GM18519 (cell line): ENCODE results near the gene DPH1.

Experiments
- ATAC-seq: cut with Tn5 transposase; IDR thresholded peaks from one replicate; pipeline ENCODE4 v1.9.1; 2021; ENCODE audit warnings: mild to moderate bottlenecking, moderate library complexity; ENCODE audit not compliant: unreplicated experiment, low FRiP score

The DPH1 gene

DNA sequence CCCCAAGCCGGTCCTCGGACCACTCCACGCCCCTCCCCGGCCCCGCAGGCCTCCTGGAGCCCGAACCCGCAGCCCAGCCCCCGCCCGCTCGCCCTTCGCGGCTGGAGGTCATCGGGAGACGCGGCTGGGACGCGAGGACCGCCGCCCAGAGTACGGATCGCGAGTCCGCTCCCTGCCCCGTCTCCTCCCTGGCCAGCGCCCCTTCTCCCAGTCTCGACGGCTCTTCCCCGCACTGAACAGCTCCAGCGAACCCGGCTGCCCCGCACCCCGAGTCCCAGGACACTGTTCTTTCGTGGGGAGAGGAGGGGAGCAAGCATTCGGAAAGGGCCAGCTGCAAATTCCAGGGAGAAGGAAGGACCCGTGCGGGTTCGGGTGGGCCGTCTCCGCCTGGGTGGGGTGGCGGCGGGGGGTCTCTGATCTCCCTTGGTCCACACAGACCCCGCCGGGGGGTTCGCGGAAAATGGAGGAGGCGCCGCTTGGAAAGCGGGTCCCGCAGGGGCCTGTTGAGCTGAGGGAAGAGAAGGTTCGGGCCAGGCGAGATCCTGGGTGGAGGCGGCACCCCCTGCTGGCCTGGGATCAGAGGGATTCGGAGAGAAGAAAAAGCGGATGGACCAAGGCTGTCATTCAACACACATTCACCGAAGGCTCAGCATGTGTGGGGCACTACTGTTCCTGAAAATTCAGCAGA lies 4.2 kb upstream of the DPH1 start:
- no peak for ATAC-seq

DNA sequence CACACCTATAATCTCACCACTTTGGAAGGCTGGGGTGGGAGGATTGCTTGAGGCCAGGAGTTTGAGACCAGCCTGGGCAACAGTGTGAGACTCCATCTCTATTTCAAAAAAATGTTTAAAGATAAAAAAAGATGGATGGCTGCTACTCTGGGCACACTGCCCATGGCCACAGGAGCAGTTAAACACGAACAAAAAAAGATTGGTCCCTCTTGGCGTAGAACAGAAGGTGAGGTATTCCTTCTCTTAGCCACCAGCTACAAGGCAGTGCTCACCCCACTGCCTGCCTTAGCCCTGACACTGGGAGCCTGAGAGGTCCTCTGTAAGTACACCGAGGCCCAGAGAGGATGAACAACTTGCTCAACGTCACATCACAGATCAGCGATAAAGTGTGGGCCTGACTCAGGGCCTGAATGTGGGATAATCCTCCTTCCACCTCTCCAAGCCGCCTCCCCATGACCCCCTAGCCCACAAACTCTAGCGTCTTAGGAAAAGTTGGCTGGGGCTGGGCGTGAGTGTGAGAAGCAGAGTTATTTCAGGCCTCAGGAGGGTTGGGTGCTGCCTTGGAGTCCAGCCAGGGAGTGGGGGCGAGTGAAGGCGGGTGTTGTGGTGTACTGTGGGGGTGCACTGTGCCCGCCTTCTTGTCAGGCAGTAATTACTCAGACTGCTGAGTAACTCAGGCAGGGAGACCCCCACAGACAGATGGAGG lies 2.3 kb upstream of the DPH1 start:
- no peak for ATAC-seq

DNA sequence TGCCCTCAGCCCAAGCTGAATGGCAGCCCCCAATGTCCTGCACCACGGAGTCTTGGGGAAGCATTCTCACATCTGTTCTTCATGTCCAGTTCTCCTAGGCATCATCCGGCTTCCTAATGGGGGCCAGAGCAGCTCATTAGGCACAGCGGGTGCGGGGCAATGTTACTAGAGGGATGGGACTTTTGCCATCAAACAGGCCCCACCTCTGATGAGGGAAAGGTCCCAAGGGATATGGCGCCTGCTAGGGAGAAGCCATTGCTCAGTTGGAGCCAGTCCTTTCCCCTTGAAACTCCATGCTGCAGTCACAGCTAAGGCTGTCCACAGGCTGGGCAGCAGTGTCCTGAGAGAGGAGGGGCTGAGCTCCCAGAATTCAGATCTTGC lies 1.7 kb upstream of the DPH1 start:
- ATAC-seq = no peak

DNA sequence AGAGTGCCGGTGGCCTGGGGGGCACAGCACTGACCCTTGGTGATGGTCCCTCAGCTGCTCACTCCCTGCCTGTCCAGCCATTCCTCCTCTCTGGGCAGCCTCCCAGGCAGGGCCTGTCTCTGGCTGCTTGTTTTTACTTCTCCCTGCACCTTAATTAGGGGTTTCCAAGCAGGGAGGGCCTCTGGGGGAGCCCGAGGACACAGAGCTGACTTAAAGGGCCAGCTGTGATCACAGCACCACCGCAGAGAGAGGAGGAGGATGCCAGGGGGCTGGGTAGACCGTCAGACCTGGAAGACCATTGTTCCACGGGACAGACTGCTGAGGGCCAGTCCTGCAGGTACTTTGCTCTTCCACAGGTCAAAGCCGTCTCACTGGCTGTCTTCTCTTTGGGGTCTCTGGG lies 1.2 kb upstream of the DPH1 start:
- no peak for ATAC-seq

GRCh38 chr17:2030779-2031163 lies 818 bp downstream of the DPH1 start:
- no peak for ATAC-seq

DNA sequence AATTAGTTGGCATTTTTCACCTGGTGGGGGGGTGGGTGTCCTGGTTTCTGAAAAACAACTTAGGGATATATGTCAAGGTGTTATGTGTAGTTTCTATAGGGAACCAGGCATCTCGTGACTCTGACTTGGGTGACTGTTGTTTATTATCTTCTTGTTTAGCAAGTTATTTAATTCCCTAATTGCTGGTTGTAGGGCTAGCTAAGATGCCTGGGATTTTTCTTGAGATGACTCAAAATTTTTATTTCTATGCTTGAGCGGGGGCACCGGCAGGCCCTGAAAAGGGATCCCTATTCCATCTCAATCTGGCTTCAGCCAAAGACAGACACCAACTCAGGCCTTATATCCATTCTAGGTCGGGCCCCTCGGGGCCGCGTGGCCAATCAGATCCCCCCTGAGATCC lies 3.2 kb downstream of the DPH1 start:
- no peak for ATAC-seq

DNA sequence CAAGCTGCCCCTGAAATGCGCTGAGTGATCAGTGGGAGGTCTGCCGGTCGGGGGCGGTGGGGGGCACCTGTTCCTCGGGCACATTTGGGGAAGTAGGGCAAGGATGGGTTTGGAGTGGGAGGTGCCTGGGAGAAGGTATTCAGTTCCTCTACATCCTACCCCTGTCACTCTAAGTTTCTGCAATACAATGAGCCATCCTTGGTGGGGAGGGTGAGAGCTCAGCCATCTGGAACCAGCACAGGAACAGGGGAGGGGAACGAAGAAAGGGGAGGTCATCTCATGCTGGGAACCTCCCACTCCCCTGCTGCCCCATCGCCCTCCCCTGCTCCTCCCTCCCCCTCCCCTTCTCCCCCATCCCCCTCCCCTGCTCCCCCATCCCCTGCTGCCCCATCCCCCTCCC lies 4.2 kb downstream of the DPH1 start:
- ATAC-seq = no peak

DNA sequence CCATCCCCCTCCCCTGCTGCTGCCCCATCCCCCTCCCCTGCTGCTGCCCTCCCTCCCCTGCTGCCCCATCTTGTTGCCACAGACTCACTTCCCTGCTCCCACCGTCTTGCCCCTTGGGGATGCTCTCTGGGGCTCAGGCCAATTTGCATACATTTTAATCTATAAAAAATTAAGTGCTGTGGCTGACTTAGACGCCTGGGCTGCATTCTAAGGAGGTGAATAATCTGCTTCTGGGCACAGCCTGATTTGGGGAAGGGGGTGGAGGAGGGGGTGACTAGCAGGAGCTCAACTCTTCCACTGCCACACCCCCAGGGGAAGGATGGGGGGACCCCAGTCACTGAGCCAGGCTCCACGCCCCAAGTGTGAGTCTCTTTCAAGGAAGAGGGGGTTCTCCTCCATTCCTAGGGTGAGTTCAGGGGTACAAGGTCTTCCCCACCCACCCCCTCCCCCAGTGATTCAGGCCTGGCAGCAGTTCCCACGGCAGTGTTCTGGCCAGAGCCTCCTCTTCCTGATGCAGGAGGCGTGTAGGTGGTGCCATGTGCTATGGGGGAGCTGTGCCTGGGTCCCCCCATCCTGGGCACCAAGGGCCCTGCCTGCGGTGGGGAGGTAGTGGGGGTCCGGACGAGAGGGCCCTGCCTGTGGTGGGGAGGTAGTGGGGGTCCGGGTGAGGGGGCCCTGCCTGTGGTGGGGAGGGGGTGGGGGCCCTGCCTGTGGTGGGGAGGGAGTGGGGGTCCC lies 5.0 kb downstream of the DPH1 start:
- no peak for ATAC-seq

GRCh38 chr17:2035541-2036488 lies 5.9 kb downstream of the DPH1 start:
- ATAC-seq = no peak

GRCh38 chr17:2037155-2037554 lies 7.2 kb downstream of the DPH1 start:
- no peak for ATAC-seq

DNA sequence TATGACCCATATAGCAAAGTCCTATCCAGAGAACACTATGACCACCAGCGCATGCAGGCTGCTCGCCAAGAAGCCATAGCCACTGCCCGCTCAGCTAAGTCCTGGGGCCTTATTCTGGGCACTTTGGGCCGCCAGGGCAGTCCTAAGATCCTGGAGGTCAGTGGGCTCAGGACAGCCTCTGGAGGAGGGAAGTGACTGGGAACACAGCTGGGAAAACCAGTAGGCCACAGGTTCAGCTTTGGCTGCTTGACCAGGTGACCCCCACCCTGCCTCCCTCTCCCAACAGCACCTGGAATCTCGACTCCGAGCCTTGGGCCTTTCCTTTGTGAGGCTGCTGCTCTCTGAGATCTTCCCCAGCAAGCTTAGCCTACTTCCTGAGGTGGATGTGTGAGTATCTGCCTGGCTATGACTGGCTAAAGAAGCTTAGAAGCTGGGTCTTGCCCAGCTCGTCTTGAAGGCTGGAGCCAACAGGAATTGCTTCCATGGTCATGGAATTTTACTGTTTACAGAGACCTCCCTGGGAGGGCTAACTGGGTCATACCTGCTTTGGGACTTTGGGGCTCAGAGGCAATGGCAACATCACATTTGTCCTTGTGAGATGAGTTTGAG lies 10.4 kb downstream of the DPH1 start:
- ATAC-seq = no peak

DNA sequence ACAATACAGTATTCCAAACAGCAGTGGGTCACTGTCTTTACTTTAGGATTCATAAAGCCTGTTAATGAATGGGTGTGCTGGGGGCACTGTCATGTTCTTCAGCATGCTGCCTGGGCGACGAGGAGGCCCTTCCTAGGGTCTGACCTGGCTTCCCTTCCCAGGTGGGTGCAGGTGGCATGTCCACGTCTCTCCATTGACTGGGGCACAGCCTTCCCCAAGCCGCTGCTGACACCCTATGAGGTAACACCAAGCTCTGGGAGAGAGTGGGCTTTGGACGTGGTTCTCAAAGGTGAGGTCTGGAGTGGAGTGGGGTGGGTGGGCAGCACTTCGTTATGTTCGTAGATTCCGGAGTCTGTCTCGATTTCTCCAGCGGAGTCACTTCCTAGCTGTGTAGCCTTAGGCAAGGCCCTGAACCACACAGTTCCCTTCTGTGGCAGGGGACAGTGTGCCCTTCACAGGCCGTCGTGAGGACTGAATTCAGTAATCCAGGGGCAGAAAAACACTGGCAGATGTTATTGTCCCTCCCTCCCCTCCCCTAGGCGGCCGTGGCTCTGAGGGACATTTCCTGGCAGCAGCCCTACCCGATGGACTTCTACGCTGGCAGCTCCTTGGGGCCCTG lies 11.1 kb downstream of the DPH1 start:
- ATAC-seq = no peak

- ATAC-seq = peak; percentile 75
These were observed 11.8 kb downstream of the DPH1 start, which contains the start of gene OVCA2 for GRCh38 chr17:2041561-2042389. Gene OVCA2 (plus strand): TSS chr17:2042022. CDS start chr17:2042048, 26 bp downstream.

GRCh38 chr17:2042390-2042847 lies 12.5 kb downstream of the DPH1 start:
- no peak for ATAC-seq

DNA sequence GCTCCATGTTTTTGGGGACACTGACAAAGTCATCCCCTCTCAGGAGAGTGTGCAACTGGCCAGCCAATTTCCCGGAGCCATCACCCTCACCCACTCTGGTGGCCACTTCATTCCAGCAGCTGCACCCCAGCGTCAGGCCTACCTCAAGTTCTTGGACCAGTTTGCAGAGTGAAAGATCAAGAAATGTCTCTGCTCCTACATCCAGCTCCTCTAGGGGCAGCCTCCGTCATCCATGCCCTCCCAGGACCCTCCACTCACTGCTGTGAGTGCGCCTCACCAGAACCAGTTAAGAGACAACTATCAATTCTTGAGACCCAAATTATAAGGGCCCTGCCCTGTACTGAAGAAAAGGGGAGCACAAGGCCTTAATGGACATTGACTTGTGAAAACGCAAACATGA lies 13.0 kb downstream of the DPH1 start:
- ATAC-seq = no peak

- no peak for ATAC-seq
These were observed 13.8 kb downstream of the DPH1 start for GRCh38 chr17:2043785-2044184.

DNA sequence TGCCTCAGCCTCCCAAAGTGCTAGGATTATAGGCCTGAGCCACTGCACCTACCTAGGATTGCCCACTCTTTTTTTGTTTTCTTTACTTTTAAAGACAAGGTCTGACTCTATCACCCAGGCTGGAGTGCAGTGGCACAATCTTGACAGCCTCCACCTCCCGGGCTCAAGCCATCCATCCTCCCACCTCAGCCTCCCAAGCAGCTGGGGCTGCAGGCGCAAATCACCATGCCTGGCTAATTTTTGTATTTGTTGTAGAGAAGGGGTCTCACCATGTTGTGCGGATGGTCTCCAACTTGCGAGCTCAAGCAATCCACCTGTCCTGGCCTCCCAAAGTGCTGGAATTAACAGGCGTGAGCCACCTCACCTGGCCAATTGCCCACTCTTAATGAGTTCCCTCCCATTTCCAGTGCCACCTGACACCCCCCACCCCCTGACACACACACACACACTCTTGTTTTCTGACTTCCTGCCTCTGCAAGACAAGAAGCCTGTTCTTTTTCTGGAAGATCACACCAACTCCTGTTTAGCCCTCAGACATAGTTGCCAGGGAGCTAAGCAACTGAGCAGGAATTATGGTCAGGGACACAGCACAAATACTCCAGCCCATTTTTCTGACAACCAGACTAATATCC lies 14.4 kb downstream of the DPH1 start:
- ATAC-seq = no peak

DNA sequence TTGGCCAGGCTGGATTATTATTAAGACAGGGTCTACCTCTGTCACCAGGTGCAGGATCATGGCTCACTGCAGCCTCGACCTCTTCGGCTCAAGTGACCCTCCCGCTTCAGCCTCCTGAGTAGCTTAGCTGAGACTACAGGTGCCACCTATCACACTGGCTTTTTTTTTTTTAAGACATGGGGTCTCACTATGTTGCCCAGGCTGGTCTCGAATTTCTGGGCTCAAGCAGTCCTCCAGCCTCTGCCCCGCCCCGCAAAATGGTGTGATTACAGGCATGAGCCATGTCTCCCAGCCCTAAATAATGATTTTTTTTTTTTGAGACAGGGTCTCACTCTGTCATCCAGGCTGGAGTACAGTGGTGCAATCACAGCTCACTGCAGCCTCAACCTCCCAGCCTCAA lies 17.6 kb downstream of the DPH1 start:
- no peak for ATAC-seq
